NCI-H1105 treated with DMSO at 0.1 percent for 48 hours (cell line): ENCODE measurements around the gene TUBGCP2.
"Not testable (repeated sequence)": the region's sequence is repeated elsewhere in the genome, so short reads cannot be mapped to it uniquely, and the experiment has no call there.

Experiments
- DNase-seq: peaks from one replicate; lab custom pipeline; 2025; lab: John Stamatoyannopoulos, UW

Gene TUBGCP2

DNA sequence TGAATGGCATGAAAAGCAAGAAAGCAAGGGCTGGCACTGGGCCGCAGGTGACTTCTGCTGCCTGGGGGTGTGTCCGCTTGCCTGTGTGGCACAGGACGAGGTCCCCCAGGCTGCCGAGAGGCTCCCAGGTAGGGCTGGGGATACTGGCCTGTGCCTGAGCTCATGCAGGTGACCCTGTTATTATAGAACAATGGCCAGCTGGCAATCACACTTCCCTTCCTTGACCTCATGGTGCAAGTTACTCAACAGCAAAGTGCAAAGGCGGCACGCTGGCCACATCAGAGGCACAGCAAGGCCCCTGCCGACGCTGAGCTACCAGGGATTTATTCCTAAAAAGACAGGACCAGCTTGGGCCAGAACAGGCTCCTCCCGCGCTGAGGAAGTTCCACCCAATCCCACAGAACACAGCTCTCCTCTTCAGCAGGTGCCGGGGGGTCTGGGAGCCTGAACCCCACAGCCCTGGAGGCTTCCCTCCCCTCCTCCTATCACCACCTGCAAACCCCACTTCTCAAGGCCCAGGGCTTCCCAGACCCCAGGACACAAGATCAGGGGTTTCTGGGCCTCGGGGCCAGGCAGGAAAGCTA is 30.6 kb downstream of the TUBGCP2 start:
- DNase-seq, result no peak

DNA sequence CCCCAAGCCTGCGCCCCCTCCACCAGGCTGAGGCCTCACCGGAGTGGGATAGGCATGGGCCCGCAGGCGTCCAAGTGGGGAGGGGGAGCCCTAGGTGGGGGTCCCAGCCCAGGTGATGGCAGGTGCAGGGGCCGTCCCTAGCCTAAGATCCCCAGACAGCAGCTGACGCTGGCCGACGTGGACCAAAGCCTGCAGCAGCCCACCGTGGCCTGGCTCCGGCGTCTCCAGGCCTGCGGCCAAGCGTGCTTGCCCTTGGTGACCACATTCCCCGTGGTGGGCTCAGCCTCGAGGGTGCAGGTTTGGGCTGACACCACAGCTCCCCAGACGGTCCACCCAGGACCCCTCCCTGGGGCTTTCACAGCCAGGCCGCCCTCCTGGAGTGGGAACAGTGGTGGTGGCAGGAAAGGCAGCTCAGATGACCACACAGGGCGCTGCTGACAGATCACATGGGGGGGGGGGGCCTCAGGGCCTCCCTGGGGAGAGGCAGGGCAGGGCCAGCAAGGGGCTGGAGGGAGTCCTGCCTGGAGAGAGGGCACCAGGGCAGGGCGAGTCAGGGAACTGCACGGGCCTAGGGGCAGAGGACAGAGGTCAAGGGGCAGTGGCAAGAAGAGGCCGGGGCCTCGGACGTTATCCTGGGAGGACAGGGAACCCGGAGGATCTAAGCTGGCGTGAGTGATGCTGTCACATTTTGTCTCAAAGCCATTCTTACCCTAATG is 31.2 kb downstream of the TUBGCP2 start:
- no peak for DNase-seq

DNA sequence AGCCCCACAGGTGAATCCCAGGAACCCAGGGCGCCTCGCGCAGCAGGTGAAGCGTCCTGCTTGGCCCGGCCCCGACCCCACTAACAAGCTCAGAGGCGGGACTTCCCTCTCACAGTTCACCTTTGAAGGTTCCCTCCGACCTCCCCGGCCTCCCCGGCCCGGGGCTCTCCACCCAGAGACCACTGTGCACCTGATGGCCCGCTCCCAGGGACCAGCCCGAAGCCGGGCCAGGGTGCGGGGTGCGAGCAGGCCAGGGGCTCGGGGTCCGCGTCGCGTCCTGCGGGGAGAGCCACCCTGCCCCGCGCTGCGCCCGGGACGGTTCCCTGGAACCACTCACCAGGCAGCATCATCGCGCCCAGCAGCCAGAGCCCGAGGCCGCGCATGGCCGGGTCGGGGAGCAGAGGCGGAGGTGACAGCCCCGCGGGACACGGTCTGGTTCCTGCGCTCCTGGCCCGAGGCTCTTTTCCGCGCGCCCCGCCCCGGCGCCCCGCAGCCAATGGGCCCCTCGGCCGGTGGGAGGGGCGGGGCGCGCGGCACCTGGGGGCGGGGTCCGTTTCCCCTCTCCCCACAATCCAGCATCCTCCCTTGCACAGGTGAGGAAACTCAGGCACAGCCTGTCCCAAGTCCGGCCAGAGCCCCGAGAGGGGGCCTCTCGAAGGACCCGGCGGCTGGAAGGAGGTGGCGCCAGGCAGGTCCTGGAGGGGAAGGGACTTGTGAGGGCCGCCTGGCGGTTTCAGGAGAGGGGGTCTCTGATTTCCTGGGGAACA is 32.1 kb downstream of the TUBGCP2 start, which contains the start of gene ADAM8:
Gene ADAM8, minus strand, starts transcription at position 434 of the 767 bp plus-strand sequence. Its CDS starts 51 bp downstream, at position 383.
- peak; percentile 11 for DNase-seq

DNA sequence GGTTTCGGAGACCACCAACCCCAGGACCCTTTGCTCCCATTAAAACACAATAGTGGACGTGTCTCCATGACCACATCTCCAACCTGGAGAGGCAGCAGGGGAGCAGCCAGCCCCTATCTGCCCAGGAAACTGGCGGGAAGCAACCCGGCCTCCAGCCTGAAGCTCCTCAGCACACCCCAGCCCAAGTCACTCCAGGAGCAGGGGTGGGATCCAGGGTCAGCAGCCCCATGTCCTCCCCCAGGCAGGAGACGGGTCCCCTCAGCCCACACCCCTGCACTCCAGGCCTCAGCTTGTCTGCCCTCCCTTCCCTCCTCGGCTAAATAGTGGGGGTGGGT is 32.6 kb downstream of the TUBGCP2 start:
- no peak for DNase-seq

DNA sequence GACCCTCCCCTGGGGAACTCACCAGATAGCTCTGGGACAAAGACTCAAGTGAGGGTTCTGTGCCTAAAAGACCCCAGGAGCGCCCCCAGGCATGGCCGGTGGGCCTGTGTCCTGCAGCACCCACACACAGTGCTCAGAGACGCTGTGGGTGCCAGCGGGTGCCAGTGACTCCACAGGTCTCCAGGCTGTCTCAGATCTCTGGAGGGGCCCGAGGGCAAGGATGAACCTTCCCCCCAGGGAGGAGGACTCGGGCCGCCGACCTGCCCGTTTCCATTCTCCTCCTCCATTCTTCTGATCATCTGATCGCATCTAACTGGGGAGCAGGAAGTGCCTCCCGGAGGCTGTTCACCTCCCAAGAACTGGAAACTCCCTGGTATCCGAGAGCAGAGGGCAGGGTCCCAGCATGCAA is 33.0 kb downstream of the TUBGCP2 start:
- no peak for DNase-seq

DNA sequence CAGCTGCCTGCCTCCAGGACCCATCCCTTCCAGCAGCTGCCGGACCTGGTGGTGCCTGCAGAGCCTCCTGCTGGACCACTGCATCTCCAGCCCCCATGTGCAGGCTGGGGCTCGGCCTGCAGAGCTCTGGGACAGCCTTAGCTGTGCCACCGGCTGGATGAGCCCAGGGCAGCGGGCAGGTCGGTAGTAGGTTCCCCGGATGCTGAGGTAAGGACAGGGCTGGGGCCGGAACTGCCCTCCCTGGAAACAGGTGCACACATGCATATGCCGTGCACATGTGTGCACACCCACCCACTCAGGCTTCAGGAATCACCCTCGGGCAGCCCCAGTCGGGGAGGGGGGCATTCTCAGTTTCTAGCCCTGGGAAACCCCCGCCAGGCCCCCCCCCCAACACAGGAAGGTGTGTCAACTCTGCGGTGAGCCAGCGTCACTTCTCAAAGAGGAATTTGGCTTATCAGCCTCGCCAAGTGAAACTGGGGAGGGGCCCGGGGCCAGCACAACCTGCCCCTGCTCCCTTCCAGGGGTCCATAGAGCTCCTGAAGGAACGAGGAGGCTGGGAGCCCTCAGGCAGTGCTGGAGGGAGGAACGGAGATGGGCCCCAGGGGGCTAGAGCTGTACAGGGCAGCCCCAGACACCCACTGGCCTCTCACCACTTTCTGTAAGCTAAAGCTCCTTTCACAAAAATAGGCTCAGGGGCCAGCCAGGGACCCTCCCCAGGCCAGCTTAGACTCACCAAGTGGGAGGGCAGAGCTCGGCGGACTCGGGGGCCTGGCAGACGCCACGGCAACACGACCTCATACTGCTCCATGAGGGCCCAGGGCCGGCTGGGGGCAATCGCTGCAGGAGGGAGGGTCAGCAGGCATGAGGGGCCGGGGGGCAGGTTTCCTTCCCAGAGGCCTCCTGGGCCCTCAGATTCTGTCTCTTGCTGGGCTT is 33.7 kb downstream of the TUBGCP2 start:
- DNase-seq, result no peak

DNA sequence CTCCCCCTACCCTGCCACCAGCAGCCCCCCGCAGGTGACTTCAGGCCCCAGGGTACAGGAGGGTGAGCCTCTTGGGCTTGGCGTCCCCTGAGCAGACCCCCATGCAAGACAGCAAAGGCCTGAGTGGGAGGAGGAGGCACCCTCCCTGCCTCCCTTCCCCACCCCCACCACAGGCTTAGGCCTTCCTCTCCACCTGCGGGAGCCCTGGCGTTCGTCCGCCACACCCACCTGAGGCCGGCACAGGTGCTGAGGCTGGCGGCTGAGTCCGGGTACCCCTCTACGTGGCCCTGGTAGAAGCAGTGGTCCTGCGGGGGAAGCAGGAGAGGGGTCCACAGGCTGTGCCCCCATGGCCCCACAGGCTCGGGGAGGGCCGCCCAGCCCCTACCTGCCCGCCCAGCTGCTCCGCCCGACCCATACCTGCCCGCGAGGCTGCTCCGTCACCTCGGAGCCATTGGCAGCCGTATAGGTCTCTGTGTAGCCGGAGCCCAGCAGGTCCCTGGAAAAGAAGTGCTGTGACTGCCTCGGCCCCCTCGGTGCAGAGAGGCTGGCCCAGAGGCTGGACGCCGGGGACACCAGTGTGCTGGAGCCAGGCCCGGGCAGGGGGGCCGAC is 35.0 kb downstream of the TUBGCP2 start:
- DNase-seq, result no peak

DNA sequence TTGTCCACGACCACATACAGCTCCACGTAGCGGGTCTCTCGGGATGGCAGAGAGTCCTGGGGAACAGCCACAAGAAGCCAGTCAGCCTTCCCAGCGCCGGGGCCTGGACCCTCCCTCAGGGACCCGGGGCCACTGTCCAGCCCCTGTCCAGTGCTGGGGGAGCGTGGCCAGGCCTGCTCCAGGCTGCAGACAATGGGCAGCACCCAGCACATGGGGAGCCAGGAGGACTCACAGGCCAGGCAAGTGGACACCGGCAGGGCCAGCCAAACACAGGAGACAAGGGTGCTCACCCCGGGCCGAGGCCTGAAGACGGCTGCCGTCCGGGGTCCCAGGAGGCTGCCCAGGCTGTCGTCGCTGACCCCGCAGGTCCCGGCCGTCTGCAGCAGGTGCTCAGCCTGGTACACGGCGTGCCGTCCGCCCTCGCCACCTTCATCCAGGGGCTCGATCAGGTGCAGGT is 35.7 kb downstream of the TUBGCP2 start:
- DNase-seq, result no peak

DNA sequence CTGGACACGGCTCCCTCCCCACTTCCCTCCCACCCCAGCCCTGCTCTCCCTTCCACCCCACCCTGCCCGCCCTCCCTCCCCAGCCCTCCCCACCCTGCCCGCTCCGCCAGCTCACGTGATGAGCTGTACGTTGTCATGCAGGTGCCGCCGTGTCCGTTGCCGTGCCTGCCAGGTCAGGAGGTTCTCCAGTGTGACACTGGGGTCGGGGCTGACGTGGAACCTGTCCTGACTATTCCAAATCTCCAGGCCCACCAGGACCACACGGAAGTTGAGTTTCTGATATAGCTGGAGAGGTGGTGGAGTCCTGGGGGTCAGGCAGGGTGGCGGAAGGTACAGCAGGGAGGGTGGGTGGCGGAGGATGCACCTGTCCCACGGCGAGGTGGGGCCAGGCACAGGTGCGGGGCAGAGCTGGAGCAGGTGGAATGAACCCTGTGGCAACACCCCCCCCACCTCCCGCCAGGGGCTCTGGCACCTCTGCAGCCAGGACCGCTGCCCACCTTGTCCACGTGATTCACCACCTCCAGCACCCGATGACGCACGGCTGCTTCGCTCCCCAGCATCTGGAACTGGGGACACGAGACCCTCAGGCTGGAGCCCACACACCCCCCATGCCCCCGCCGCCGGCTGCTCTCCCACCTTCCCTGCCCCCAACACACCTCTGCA is 36.2 kb downstream of the TUBGCP2 start:
- DNase-seq, result no peak

DNA sequence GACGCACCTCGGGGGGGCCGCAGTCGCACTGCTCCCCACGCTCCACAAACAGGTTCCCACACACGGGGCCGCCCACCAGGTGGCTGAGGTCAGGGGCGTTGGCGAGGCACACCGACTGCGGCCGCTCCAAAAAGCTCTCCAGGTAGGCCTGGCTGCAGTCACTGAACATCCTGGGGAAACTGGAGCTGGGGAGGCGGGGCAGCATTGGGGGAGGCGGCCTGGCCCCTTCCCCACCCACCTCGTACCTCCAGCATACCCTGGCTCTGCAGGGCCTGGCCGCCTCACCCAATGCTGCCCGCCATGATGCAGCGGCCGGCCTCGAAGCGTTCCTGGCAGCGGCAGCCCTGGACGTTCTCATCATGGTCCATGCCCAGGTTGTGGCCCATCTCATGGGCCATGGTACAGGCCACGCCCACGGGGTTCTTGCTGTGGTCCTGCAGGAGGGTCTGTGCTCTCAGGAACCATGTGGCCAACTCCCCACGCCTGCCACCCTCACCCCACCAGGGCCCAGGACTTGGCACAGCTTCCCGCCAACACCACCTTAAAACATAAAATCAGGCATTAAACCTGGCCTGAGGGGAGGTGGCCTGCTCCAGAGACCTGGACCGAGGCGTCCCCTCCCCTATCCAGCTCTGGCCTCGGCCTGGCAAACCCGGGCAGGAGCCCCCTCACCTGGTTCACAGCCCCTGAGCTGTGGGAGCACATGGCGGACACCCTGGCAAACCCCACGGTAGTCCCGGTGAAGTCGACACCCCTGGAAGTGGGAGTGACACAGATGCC is 37.0 kb downstream of the TUBGCP2 start:
- no peak for DNase-seq

DNA sequence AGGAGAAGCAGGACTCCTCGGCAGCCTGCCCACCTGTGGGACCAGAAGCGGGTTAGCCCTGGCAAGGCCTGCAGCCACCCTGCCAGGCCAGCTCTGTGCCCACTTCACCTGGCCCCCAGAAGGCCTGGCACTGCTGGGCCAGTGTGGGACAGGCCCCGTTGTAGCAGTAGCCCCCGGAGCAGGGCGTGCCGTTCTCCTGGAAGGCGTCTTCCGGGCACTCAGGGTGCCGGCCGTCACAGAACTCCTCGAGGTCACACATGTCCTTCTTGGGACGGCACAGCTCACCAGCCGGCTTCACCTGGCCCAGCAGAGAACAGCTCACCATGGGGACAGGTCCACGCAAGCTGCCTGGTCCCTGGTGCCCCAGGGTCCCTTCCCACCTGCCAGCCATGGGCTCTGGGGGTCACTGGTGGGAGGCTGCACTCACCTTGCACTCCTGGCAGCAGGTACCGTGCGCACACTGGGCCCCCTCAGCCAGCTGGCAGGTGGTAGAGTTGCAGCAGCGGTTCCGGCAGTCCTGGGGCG is 37.8 kb downstream of the TUBGCP2 start:
- DNase-seq, result no peak

DNA sequence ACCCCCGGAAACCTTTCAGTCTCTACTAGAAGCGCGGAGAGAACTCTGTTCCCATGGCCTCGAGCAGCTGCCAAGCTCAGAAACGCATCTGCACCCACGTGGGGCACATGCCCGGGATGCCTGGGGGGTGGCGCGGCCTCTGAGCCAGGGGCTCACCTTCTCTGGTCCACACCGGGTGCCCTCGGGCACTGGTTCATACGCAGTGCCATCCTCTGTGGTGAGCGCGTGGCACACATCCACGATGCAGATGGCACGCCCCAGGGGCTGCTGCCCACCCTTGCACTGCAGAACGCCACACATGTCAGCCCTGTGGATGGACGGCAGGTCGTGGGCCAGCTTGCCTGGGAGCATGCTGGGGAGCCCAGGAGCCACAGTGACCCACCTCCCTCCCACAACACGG is 38.5 kb downstream of the TUBGCP2 start:
- no peak for DNase-seq

DNA sequence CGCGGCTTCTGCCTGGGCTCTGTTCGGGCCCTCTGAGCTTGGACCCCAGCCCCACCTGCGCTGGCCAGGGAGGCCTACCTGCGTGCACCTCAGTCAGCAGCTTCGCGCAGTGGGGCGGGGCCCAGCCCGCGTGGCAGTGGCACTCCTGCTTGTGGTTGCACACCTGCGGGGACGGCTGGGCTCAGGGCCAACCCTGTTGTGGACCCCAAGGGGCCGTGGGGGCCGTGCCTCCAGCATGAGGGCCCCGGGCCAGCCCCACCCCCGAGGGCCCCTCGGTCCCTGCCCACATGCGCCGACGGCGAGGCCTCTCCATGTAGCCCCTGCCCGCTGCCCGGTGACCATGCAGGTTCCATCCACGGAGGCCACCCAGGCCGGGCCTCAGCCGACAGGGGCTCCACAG is 39.3 kb downstream of the TUBGCP2 start:
- DNase-seq, result no peak

DNA sequence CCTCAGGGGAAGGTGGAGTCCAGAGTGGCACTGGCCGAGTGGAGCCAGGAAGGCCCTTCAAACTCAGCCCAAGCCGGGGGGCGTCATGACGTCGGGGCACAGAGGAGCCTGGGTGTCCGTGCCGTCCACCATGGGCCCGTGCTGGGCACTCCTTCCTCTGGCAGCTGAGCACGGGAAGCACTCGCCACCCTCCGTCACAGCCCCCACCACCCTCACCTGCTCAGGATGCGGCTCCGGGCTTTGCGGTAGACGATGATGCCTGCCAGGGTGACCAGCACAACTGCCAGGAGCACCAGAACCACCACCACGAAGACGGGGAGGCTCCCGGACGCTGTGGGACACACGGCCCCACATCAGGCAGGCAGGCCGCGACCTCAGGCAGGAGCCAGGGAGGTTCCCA is 40.1 kb downstream of the TUBGCP2 start:
- DNase-seq, result no peak

DNA sequence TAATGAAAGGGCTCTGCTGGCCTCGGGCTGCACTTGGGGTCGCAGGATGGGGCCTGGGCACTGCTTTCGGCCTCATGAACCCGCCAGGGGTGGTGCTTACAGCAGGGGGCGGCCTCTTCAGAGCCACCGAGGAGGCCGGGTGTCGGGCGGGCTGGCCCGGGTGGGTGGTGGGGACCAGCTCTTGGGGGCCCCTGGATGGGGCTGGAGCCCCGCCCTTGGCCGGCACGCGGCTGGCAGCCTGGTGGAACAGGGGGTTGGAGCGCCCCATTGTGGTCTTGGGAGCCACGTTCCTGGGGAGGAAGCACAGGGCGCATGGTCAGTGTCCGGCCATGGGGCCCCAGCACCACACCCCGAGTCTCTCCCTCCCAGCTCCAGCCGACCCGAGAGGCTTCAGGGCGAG is 40.8 kb downstream of the TUBGCP2 start:
- DNase-seq, result no peak

DNA sequence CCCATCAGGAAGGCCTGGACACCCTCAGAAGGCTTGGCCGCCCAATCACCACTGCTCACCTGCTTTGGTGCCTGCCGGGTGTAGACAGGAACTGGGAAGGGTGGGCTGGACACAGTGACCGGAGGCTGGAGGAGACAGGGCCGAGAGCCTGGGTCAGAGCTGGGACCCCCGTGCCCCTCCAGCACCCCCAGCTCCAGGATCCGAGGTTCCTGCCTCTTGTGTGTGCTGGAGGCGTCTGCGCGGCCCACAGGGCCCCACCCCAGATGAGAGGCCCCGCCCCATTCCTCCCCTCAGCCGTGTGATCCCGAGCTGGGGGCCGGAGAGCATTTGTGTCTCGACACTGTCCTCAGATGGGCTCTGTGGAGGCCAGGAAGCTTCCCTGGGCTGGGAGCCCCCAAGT is 41.4 kb downstream of the TUBGCP2 start:
- DNase-seq, result no peak

DNA sequence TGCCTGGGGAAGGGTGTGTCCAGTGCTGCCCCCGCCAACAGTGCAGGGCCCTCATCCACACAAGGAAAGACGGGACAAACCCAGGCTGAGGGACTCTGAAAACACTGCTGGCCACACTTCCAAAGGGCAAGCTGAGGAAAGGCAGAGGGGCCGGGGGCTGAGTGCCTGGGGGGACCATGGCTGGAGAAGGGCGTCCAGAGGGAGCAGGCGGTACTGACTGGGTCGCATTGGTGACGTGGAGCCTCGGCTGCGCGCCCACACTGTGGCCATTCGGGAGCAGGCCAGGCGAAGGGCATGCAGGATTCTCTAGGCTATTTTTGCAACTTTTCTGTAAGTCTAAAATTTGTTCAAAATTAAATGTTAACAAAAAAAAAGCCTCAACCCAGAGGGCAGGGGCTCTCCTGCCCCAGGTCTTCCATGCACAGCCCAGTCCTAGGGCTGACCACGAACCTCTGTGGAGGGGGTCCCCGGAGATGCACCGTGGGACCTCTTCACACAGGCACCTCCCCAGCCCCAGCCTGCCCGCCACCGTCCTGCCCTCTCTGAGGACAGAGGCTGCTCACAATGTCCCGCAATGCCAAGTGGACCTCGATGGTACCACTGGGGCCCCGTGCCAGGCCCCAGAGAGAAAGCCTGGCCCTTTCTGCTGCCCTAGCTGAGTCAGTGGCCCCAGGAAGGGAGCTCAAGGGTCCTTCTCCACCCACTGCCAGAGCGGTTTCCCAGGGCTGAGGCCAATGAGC is 42.4 kb downstream of the TUBGCP2 start:
- DNase-seq, result no peak

DNA sequence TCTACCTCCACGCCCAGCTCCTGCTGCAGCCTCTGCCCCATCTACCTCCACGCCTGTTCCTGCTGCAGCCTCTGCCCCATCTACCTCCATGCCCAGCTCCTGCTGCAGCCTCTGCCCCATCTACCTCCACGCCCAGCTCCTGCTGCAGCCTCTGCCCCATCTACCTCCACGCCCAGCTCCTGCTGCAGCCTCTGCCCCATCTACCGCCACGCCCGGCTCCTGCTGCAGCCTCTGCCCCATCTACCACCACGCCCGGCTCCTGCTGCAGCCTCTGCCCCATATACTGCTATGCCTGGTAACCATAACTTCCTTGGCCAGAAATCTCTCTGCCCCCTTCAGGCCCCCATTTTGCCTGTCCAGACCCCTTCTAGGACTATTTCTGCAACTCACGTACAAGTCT is 43.6 kb downstream of the TUBGCP2 start:
- not testable (repeated sequence) for DNase-seq

DNA sequence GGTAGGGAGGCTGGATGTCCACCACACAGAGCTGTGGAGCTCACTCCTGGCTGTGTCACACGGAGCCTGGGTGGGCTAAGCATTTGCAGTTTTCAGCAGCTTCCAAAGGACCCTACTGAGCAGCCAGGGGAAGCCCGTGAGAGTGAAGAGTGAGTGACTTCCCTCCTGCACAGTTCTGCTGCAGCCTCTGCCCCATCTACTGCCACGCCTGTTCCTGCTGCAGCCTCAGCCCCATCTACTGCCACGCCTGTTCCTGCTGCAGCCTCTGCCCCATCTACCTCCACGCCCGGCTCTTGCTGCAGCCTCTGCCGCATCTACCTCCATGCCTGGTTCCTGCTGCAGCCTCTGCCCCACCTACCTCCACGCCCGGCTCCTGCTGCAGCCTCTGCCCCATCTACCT is 44.2 kb downstream of the TUBGCP2 start:
- DNase-seq, result no peak
